NCI-H526 (cell line): Measurements from ENCODE around the gene CYP24A1.

Experiments
- DNase-seq, 2 experiments: peaks; one replicate each; lab custom pipeline; 2025; lab: John Stamatoyannopoulos, UW

The CYP24A1 gene

DNA sequence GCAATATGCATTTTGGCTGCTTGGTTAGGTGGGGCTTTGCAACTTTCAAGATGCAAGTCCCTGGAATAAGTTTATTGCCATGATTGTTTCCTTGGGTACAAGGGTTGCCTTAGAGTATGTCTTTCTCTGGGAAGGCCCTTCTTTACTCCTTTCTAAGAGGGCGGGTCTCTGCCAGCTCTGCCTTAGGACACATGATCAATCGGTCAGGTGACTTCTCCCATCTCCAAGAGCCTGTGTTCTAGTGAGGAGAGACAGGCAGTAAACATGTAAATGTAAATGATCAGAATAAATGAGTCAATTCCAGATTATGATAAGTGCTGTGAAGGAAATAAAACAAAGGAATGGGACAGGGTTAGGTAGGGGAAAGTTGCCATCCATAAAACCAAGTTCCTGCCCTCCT is 60.2 kb downstream of the CYP24A1 start:
- no peak for DNase-seq

DNA sequence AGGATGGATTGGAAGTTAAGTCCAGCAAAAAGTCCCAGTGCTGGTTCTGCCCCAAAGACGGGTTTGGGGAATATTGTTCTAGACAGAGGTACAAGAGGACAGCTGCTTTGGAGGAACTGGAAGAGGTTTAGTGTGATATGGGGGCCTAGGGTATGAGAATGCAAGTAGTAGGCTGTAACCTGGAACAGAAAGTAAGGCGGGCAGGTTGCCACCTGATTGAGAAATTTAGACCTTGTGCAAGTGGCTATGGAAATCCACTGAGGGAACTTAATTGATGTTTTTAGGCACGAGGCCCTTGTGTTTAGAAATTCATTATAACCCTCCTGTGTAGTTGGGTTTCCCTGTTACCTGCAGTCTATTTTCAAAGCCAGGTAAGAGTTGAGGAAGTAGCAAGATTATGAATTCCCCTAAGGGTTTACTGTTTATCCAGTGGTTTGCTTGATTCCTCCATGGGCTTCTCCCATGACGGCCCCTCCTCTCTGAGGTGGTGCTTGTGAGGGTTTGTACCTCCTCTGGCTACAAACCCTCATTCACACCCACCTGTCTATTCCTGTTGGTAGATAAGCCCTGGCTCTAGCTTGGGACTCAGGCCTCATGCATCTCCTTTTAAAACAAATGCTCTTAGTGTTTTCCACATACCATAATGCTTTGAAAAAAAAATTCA is 61.4 kb downstream of the CYP24A1 start:
- DNase-seq, result no peak

DNA sequence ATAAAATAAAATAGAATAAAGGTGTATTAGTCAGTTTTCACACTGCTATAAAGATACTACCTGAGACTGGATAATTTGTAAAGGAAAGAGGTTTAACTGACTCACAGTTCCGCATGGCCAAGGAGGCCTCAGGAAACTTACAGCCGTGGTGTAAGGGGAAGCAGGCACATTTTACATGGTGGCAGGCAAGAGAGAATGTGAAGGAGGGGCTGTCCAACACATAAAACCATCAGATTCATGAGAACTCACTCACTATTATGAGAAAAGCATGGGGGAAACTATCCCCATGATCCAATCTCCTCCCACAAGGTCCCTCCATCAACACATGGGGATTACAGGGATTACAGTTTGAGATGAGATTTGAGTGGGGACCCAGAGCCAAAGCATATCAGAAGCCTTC is 62.3 kb downstream of the CYP24A1 start:
- DNase-seq, result no peak

- no peak for DNase-seq
Observed at GRCh38 chr20:54110457-54110856, 63.3 kb downstream of the CYP24A1 start.

- DNase-seq, result no peak
Observed at GRCh38 chr20:54110041-54110440, 63.7 kb downstream of the CYP24A1 start.

DNA sequence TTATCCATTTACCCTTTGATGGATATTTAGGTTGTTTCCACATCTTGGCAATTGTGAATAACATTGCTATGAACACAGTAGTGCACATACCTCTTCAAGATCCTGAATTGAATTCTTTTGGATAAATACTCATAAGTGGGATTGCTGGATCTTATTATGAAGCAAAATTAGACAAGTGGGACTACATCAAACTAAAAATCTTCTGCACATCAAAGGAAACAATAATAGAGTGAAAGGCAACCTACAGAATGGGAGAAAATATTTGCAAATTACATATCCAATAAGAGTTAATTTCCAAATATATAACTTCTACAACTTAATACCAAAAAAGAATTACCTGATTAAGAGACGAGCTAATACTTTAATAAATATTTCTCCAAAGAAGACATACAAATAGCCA is 65.0 kb downstream of the CYP24A1 start:
- no peak for DNase-seq

DNA sequence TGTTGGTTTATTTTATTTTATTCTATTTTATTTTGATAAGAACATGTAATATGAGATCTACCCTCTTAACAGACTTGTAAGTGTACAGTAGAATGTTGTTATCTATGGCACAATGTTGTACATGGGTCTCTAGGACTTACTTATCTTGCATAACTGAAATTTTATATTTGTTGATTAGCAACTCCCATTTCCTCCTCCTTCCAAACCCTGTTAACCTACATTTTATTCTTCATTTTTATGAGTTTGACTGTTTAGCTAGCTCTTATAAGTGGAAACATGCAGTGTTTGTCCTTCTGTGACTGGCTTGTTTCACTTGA is 65.5 kb downstream of the CYP24A1 start:
- DNase-seq, result no peak

DNA sequence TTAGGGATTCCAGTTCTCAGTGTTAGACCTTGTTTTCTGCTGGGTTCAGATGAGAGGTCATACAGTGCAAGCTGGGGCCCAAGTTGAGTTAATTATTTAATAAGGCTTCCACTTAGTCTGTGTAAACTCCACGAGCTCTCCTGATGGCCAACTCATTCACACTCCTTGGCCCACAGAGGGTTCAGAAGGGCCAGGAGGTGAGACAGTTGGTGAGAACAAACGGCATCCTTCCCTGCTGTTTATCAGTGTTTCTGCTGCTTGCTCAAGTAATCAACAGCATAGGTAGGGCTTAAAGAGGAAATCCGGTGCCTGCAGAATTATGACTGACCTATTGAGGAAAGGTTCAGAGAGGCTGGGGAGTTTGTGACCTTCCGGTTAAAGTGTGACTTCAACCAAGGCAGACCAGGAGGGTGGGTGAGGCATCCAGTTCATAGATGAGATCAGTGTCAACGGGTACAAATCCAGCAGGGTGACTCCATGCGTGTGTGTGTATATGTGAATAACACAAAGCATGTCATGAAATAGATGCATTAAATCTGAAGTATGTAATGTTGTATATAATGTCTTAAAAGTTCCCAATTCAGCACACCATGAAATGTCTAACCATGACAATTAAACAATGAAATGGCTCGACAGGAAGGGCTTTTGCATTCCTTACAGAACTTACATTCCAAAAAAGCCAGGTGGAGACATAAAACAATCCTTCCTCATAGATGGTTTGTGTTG is 66.0 kb downstream of the CYP24A1 start:
- no peak for DNase-seq

DNA sequence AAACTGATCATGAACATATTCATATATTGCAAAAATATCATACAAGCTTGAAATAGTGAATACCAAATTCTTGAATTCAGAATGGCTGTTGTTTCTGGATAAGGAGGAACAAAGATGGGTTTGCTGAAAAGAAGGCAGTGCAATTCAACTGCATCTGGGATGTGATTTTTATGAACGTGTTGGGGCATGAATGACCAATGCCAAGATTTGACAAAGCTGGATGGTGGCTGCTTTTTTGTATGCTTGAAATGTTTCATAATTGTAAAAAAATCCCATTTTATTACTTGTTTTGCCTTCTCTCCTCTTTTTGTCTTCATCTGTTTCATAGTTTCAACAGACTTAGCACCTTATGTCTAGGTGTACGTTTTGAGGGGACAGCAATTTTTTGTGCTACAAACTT is 66.6 kb downstream of the CYP24A1 start:
- no peak for DNase-seq

- no peak for DNase-seq
Observed at GRCh38 chr20:54106162-54106561, 67.6 kb downstream of the CYP24A1 start.

GRCh38 chr20:54105653-54106052 is 68.1 kb downstream of the CYP24A1 start:
- no peak for DNase-seq

DNA sequence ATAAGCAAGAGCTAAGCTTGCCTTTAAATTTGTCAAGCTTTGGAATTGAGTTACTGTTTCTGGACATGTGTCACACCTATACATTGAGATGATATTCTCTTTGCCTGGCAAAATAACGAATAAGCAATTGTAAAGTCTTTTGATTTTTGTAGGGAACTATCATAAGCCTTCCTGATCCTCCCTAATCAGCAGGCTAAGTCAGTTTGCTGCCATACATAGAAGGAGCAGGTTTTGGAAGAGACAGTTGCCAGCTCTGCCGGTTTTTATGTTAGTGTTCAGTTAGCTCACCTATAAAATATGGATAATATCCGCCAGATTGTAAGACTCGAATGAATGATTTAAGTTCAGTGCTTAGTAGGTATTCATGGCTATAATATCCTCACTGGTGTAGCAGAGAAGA is 69.0 kb downstream of the CYP24A1 start:
- no peak for DNase-seq

DNA sequence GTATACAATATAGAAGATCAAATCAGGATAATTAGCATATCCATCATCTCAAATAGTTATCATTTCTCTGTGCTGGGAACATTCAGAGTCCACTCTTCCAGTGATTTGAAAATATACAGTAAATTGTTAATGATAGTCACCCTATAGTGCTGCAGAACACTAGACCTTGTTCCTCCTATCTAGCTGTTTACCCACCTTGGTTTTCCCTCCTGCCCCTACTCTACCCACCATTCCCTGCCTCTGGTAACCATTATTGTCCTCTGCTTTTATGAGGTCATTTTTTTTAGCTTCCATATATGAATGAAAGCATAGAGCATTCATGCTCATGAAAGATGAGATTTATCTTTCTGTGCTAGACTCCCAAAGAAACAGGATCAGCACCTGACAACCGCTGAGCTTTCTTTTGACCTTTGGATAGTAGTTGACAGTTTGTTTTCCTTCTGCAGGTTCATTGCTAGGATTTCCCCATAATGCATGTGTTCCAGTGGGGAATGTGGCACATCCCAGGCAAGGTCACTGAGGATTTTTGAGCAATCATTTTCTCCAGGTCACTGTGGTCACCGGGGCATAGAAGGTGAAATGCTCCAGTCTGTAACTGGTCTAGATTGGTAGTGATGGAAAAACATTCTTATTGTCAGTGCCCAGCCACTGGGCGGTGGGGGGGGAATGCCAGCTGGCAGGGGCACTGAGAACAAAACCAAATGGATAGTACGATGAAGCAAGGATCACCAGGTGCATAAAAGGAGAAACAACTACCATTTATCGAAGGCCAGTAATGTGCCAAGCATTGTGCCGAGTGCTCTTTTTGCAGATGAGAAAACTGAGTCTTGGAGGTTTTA is 69.8 kb downstream of the CYP24A1 start:
- DNase-seq, result no peak
